SK-N-SH treated with all-trans-retinoic acid at 6 μM for 48 hours (cell line): ENCODE results near the gene BUB1.

Experiments used
- ATAC-seq: fragments of 200-7000 bp; cut with Tn5 transposase; 3 replicates; pipeline ENCODE4 v1.9.1; 2020; ENCODE audit warnings: mild to moderate bottlenecking, moderate library complexity
- ARNTL ChIP-seq: fragments of 450-650 bp; formaldehyde crosslinking; IDR thresholded peaks from 2 replicates; pipeline ENCODE4 v1.5.0; 2020; ENCODE audit warnings: low read depth, mild to moderate bottlenecking, moderate library complexity, borderline replicate concordance
- BACH2 ChIP-seq: fragments of 250-450 bp; sonication (Bioruptor Pico); IDR thresholded peaks from 2 replicates; pipeline ENCODE4 v1.9.0; 2021; ENCODE audit warnings: mild to moderate bottlenecking, borderline replicate concordance
- CREB5 ChIP-seq: fragments of 250-450 bp; sonication (Bioruptor Pico); IDR thresholded peaks from 2 replicates; pipeline ENCODE4 v1.5.1; 2020; ENCODE audit warnings: low read depth, mild to moderate bottlenecking, moderate library complexity
- CSDC2 ChIP-seq: fragments of 250-450 bp; sonication (Bioruptor Pico); IDR thresholded peaks from 2 replicates; pipeline ENCODE4 v1.5.0; 2020; ENCODE audit warnings: mild to moderate bottlenecking, moderate library complexity
- CSRNP3 ChIP-seq: fragments of 250-450 bp; sonication (Bioruptor Pico); IDR thresholded peaks from 2 replicates; pipeline ENCODE4 v1.5.1; 2021; ENCODE audit warnings: mild to moderate bottlenecking, moderate library complexity
- ESRRG ChIP-seq: fragments of 250-450 bp; sonication (Bioruptor Pico); IDR thresholded peaks from 2 replicates; pipeline ENCODE4 v1.6.1; 2021; ENCODE audit warnings: mild to moderate bottlenecking
- GLIS3 ChIP-seq: fragments of 250-450 bp; sonication (Bioruptor Pico); IDR thresholded peaks from 2 replicates; pipeline ENCODE4 v1.5.0; 2020; ENCODE audit warnings: mild to moderate bottlenecking, moderate library complexity
- ISL1 ChIP-seq: fragments of 250-450 bp; sonication (Bioruptor Pico); IDR thresholded peaks from 2 replicates; pipeline ENCODE4 v2.1.2; 2022; ENCODE audit warnings: mild to moderate bottlenecking, moderate library complexity
- OSR1 ChIP-seq: fragments of 250-450 bp; sonication (Bioruptor Pico); IDR thresholded peaks from 2 replicates; pipeline ENCODE4 v1.8.0; 2022; ENCODE audit warnings: moderate library complexity, mild to moderate bottlenecking, inconsistent platforms
- PATZ1 ChIP-seq: fragments of 250-450 bp; sonication (Bioruptor Pico); IDR thresholded peaks from 2 replicates; pipeline ENCODE4 v1.8.0; 2020; ENCODE audit warnings: mild to moderate bottlenecking, moderate library complexity, borderline replicate concordance
- POU6F1 ChIP-seq: fragments of 250-450 bp; sonication (Bioruptor Pico); IDR thresholded peaks from 2 replicates; pipeline ENCODE4 v1.8.0; 2021; ENCODE audit warnings: low read depth, mild to moderate bottlenecking, moderate library complexity, borderline replicate concordance
- PPARA ChIP-seq: fragments of 250-450 bp; sonication (Bioruptor Pico); IDR thresholded peaks from 2 replicates; pipeline ENCODE4 v1.5.0; 2020; ENCODE audit warnings: mild to moderate bottlenecking, borderline replicate concordance
- RARB ChIP-seq: fragments of 250-450 bp; sonication (Bioruptor Pico); IDR thresholded peaks from 2 replicates; pipeline ENCODE4 v1.8.0; 2021; ENCODE audit warnings: mild to moderate bottlenecking, moderate library complexity
- SNAI2 ChIP-seq: fragments of 250-450 bp; sonication (Bioruptor Pico); IDR thresholded peaks from 2 replicates; pipeline ENCODE4 v1.5.0; 2020; ENCODE audit warnings: mild to moderate bottlenecking, moderate library complexity
- TCF4 ChIP-seq: fragments of 250-450 bp; sonication (Bioruptor Pico); IDR thresholded peaks from 2 replicates; pipeline ENCODE4 v1.8.0; 2021; ENCODE audit warnings: mild to moderate bottlenecking, moderate library complexity, borderline replicate concordance
- TOX ChIP-seq: fragments of 250-450 bp; sonication (Bioruptor Pico); IDR thresholded peaks from 2 replicates; pipeline ENCODE4 v1.8.0; 2021; ENCODE audit warnings: mild to moderate bottlenecking, moderate library complexity, borderline replicate concordance
- ZC3H10 ChIP-seq: fragments of 250-450 bp; sonication (Bioruptor Pico); IDR thresholded peaks from 2 replicates; pipeline ENCODE4 v1.5.1; 2021; ENCODE audit warnings: mild to moderate bottlenecking, moderate library complexity
- ZFP3 ChIP-seq: fragments of 250-450 bp; sonication (Bioruptor Pico); IDR thresholded peaks from 2 replicates; pipeline ENCODE4 v1.5.0; 2020; ENCODE audit warnings: mild to moderate bottlenecking, moderate library complexity
- ZFP30 ChIP-seq: fragments of 450-650 bp; formaldehyde crosslinking; IDR thresholded peaks from 2 replicates; pipeline ENCODE4 v1.5.0; 2022; ENCODE audit warnings: mild to moderate bottlenecking, moderate library complexity
- ZNF565 ChIP-seq: fragments of 450-650 bp; formaldehyde crosslinking; conservative IDR thresholded peaks from 2 replicates; pipeline ENCODE4 v1.5.0; 2020; ENCODE audit warnings: low read depth, mild to moderate bottlenecking, moderate library complexity
- ZNF70 ChIP-seq: fragments of 450-650 bp; formaldehyde crosslinking; IDR thresholded peaks from 2 replicates; pipeline ENCODE4 v1.5.0; 2020; ENCODE audit warnings: mild to moderate bottlenecking, moderate library complexity
- ZNF8 ChIP-seq: fragments of 450-650 bp; formaldehyde crosslinking; IDR thresholded peaks from 2 replicates; pipeline ENCODE4 v1.5.0; 2020; ENCODE audit warnings: mild to moderate bottlenecking, moderate library complexity

BUB1 gene

GRCh38 chr2:110691612-110692258, 13.9 kb upstream of the BUB1 start:
- ATAC-seq: no peak
- TF ChIP-seq ESRRG: no peak
- TF ChIP-seq CREB5 (CRISPR knock-in tag): no peak
- no peak for TF ChIP-seq RARB (CRISPR knock-in tag)
- TF ChIP-seq ZC3H10 (CRISPR knock-in tag): no peak
- TF ChIP-seq BACH2 (CRISPR knock-in tag): no peak
- no peak for TF ChIP-seq SNAI2 (CRISPR knock-in tag)
- TF ChIP-seq CSDC2: no peak
- no peak for TF ChIP-seq ZFP30 (CRISPR knock-in tag)
- no peak for TF ChIP-seq PATZ1 (CRISPR knock-in tag)
- TF ChIP-seq ISL1 (CRISPR knock-in tag): no peak
- no peak for TF ChIP-seq PPARA (CRISPR knock-in tag)
- no peak for TF ChIP-seq ZFP3
- TF ChIP-seq TOX (CRISPR knock-in tag): no peak

GRCh38 chr2:110690083-110690965, 12.5 kb upstream of the BUB1 start:
- no peak for ATAC-seq

More at GRCh38 chr2:110690083-110690965, 12.5 kb upstream of the BUB1 start:
- TF ChIP-seq TOX (CRISPR knock-in tag) (no peak), ZC3H10 (CRISPR knock-in tag) (no peak), PPARA (CRISPR knock-in tag) (no peak), CSRNP3 (no peak), ESRRG (no peak), ZFP30 (CRISPR knock-in tag) (no peak), POU6F1 (CRISPR knock-in tag) (no peak), BACH2 (CRISPR knock-in tag) (no peak), ARNTL (CRISPR knock-in tag) (no peak), ISL1 (CRISPR knock-in tag) (no peak), ZNF565 (CRISPR knock-in tag) (no peak), RARB (CRISPR knock-in tag) (no peak), CREB5 (CRISPR knock-in tag) (no peak), GLIS3 (CRISPR knock-in tag) (no peak), OSR1 (CRISPR knock-in tag) (no peak), ZNF8 (CRISPR knock-in tag) (no peak), TCF4 (no peak), ZNF70 (CRISPR knock-in tag) (no peak)
